DOHH2 (cell line): ENCODE data around the gene SLMAP.

Experiments used
- H3F3A ChIP-seq: fragments of 200-600 bp; sonication (generic), shearing (Covaris generic); 2 replicates; pipeline ENCODE4 v1.6.0; 2016; ENCODE audit warnings: antibody characterized with exemption, mild to moderate bottlenecking; ENCODE audit not compliant: control insufficient read depth, insufficient read depth
- H3K27ac ChIP-seq: fragments of 200-600 bp; sonication (generic); 2 replicates; pipeline ENCODE4 v1.5.1; 2014; ENCODE audit warnings: low read depth, mild to moderate bottlenecking, low read length, moderate library complexity
- H3K27me3 ChIP-seq: fragments of 200-600 bp; sonication (generic); 2 replicates; pipeline ENCODE4 v1.6.1; 2014; ENCODE audit warnings: mild to moderate bottlenecking, low read length, mixed read lengths; ENCODE audit not compliant: control insufficient read depth
- H3K36me3 ChIP-seq: fragments of 200-600 bp; sonication (generic); 2 replicates; pipeline ENCODE4 v1.6.1; 2014; ENCODE audit warnings: mild to moderate bottlenecking, low read length, moderate library complexity, mixed read lengths; ENCODE audit not compliant: control insufficient read depth
- H3K4me1 ChIP-seq: fragments of 200-600 bp; sonication (generic); 2 replicates; pipeline ENCODE4 v1.6.1; 2014; ENCODE audit warnings: mild to moderate bottlenecking, low read length, mixed read lengths; ENCODE audit not compliant: control insufficient read depth
- H3K4me2 ChIP-seq: fragments of 200-600 bp; sonication (generic); 2 replicates; pipeline ENCODE4 v1.6.0; 2014; ENCODE audit warnings: mild to moderate bottlenecking, low read length, moderate library complexity
- H3K4me3 ChIP-seq: fragments of 200-600 bp; sonication (generic); 2 replicates; pipeline ENCODE4 v1.5.1; 2014; ENCODE audit warnings: mild to moderate bottlenecking, low read length, mixed read lengths
- H3K79me2 ChIP-seq: fragments of 200-600 bp; sonication (generic); 2 replicates; pipeline ENCODE4 v1.6.1; 2014; ENCODE audit warnings: mild to moderate bottlenecking, low read length, mixed read lengths; ENCODE audit not compliant: control insufficient read depth
- H3K9me2 ChIP-seq: fragments of 200-600 bp; sonication (generic); replicated peaks from 2 replicates; pipeline ENCODE4 v1.6.1; 2014; ENCODE audit warnings: mild to moderate bottlenecking, low read length, mixed read lengths; ENCODE audit not compliant: control insufficient read depth
- H3K9me3 ChIP-seq: fragments of 200-600 bp; sonication (generic); 2 replicates; pipeline ENCODE4 v1.6.1; 2014; ENCODE audit warnings: antibody characterized with exemption, low read length, mixed read lengths; ENCODE audit not compliant: control insufficient read depth, insufficient read depth
- H4K20me1 ChIP-seq: fragments of 200-600 bp; sonication (generic); 2 replicates; pipeline ENCODE4 v1.6.0; 2014; ENCODE audit warnings: low read depth, mild to moderate bottlenecking, antibody characterized with exemption, low read length, moderate library complexity; ENCODE audit not compliant: control insufficient read depth, insufficient read depth
- EZH2phosphoT487 ChIP-seq: fragments of 200-600 bp; sonication (generic); IDR thresholded peaks from 2 replicates; pipeline ENCODE4 v1.6.1; 2017; ENCODE audit warnings: borderline replicate concordance, mild to moderate bottlenecking, antibody characterized with exemption, low read length, moderate library complexity, mixed read lengths
- TF ChIP-seq, protein P1 (sequence below): fragments of 200-600 bp; sonication (generic); IDR thresholded peaks from one replicate; pipeline ENCODE4 v1.5.1; 2014; ENCODE audit warnings: antibody characterized with exemption, mild to moderate bottlenecking, low read depth, low read length; ENCODE audit not compliant: poor library complexity, severe bottlenecking

The SLMAP gene

GRCh38 chr3:57792198-57792597 is 36.1 kb downstream of the SLMAP start:
- Histone ChIP-seq H4K20me1 (no peaks in the 10 kb centered on the region), H3K9me3 (no peaks in the 10 kb centered on the region), H3K4me1 (peaks cover 15% of the 10 kb centered on the region), H3K27me3 (no peaks in the 10 kb centered on the region), H3F3A (peaks cover 5% of the 10 kb centered on the region; the same call in 1 of the 2 replicates), H3K27ac (no peak overlapping the region), H3K79me2 (peaks cover 70% of the 10 kb centered on the region), H3K4me2 (no peak overlapping the region), H3K4me3 (no peak overlapping the region), H3K36me3 (no peaks in the 10 kb centered on the region), H3K9me2 (no peaks in the 10 kb centered on the region)
- no peak for TF ChIP-seq EZH2phosphoT487
- TF ChIP-seq, protein P1, sequence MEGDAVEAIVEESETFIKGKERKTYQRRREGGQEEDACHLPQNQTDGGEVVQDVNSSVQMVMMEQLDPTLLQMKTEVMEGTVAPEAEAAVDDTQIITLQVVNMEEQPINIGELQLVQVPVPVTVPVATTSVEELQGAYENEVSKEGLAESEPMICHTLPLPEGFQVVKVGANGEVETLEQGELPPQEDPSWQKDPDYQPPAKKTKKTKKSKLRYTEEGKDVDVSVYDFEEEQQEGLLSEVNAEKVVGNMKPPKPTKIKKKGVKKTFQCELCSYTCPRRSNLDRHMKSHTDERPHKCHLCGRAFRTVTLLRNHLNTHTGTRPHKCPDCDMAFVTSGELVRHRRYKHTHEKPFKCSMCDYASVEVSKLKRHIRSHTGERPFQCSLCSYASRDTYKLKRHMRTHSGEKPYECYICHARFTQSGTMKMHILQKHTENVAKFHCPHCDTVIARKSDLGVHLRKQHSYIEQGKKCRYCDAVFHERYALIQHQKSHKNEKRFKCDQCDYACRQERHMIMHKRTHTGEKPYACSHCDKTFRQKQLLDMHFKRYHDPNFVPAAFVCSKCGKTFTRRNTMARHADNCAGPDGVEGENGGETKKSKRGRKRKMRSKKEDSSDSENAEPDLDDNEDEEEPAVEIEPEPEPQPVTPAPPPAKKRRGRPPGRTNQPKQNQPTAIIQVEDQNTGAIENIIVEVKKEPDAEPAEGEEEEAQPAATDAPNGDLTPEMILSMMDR = no peak

DNA sequence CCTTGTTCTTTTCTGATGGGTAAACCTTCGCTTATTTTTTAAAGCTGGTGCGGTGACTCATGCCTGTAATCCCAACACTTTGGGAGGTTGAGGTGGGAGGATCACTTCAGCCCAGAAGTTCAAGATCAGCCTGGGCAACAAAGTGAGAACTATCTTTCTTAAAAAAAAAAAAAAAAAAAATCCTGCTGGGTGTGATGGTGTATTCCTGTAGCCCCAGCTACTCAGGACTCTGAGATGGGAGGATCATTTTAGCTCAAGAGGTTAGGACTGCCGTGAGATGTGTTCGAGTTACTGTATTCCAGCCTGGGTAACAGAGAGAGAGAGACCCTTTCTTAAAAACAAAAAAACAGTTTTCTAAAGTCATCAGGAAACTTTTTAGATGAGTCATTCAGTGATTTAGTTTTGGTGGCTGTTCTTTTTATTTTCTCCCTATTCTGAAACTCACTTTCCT is 37.7 kb downstream of the SLMAP start:
- peaks cover 5% of the 10 kb centered on the region; the same call in 1 of the 2 replicates for H3F3A ChIP-seq
- no peaks in the 10 kb centered on the region; the same call in 1 of the 2 replicates for H3K4me1 ChIP-seq
- H3K9me3 ChIP-seq = no peaks in the 10 kb centered on the region
- H4K20me1 ChIP-seq = no peaks in the 10 kb centered on the region; the same call in 1 of the 2 replicates
- H3K9me2 ChIP-seq = no peaks in the 10 kb centered on the region
- no peak overlapping the region for H3K4me3 ChIP-seq
- peaks cover 66% of the 10 kb centered on the region for H3K79me2 ChIP-seq
- no peak overlapping the region for H3K4me2 ChIP-seq
- no peaks in the 10 kb centered on the region for H3K36me3 ChIP-seq
- no peaks in the 10 kb centered on the region for H3K27me3 ChIP-seq
- no peak overlapping the region for H3K27ac ChIP-seq
- TF ChIP-seq, protein P1 = no peak
- no peak for TF ChIP-seq EZH2phosphoT487

DNA sequence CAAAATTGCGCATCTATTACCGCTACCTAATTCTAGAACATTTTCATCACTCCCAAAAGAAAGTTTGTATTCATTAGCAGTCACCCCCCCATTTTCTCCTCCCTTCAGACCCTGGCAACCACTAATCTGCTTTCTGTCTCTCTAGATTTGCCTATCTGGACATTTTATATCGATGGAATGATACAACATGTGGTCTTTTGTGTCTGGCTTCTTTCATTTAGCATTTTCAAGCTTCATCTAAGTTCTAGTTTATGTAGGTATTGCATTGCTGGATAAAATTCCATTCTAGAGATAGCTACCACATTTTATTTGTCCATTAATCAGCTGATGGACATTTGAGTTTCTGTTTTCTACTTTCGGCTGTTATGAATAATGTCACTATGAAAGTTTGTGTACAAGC is 38.4 kb downstream of the SLMAP start:
- H3K27me3 ChIP-seq = no peaks in the 10 kb centered on the region
- no peaks in the 10 kb centered on the region for H3K36me3 ChIP-seq
- TF ChIP-seq EZH2phosphoT487 = no peak
- TF ChIP-seq, protein P1 = no peak
- H3K4me2 ChIP-seq = no peak overlapping the region
- no peaks in the 10 kb centered on the region for H3K4me1 ChIP-seq
- no peak overlapping the region for H3K27ac ChIP-seq
- H3K9me2 ChIP-seq = no peaks in the 10 kb centered on the region
- H3F3A ChIP-seq = peaks cover 5% of the 10 kb centered on the region; the same call in 1 of the 2 replicates
- H4K20me1 ChIP-seq = no peaks in the 10 kb centered on the region; the same call in 1 of the 2 replicates
- peaks cover 63% of the 10 kb centered on the region for H3K79me2 ChIP-seq
- no peak overlapping the region for H3K4me3 ChIP-seq
- H3K9me3 ChIP-seq = no peaks in the 10 kb centered on the region
